ENCODE data around the gene OR2C1. TPM values are rescaled to one million over a fixed set of nuclear protein-coding genes. Genes with fewer than 3 reads are reported as not detected.

The OR2C1 gene
- polyA plus RNA-seq, 1 donor (not counting 4 experiments of a cell fraction or from before 2014, with no cell fraction given): 0.14 TPM

DNA sequence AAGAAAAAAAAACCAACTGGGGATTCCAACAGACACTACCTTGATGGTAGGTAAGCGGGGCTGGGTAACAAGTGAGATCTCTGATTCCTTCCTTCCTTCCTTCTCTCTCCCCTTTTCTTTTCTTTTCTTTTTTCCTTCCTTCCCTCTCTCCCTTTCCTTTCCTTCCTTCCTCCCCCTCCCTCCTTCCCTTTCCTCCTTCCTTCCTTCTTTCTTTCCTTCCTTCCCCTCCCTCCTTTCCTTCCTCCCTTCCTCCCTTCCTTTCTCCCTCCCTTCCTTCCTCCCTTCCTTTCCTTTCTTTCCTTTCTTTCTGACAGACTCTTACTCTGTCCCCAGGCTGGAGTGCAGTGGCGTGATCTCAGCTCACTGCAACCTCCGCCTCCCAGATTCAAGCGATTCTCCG is 20.0 kb downstream of the OR2C1 start:
- Histone ChIP-seq H3K9ac (ENCODE audit: control insufficient read depth, extremely low read depth, insufficient read depth, low read length) (no peak overlapping the region), H3K9me1 (ENCODE audit: control insufficient read depth, extremely low read depth, insufficient read depth, low read length) (no peaks in the 10 kb centered on the region), H3K36me3 (ENCODE audit: control insufficient read depth in 2 of 2, extremely low read depth in 1 of 2, insufficient read depth in 2 of 2, low read length in 2 of 2) (no peaks in the 10 kb centered on the region), H3K4me2 (ENCODE audit: control insufficient read depth, extremely low read depth, insufficient read depth, low read depth, low read length) (no peak overlapping the region), H3K4me3 (ENCODE audit: control insufficient read depth in 2 of 3, extremely low read depth in 1 of 3, insufficient read depth in 2 of 3, low read depth in 1 of 3, low read length in 3 of 3) (no peak overlapping the region), H3K27me3 (ENCODE audit: control insufficient read depth, extremely low read depth, insufficient read depth, low read length) (no peaks in the 10 kb centered on the region), H2AFZ (ENCODE audit: control insufficient read depth, low read length) (no peak overlapping the region), H3K79me2 (ENCODE audit: control insufficient read depth, insufficient read depth, low read length) (no peaks in the 10 kb centered on the region), H3K9me3 (ENCODE audit: control insufficient read depth, low read depth, low read length) (peaks cover 4% of the 10 kb centered on the region), H3K27ac (ENCODE audit: control insufficient read depth, insufficient read depth, low read length) (no peak overlapping the region), H3K4me1 (ENCODE audit: control insufficient read depth, extremely low read depth, insufficient read depth, low read length) (no peaks in the 10 kb centered on the region), H4K20me1 (ENCODE audit: control insufficient read depth, extremely low read depth, insufficient read depth, low read length) (no peaks in the 10 kb centered on the region)
- no peak for DNase-seq (ENCODE audit: low read depth, low spot score)
- dilution Hi-C loops (cut with MboI; ENCODE audit: extremely low pct_ligation_motif_present, low sequenced_read_pairs): no loop called here
- FAIRE-seq: no peak
- TF ChIP-seq, protein P1, sequence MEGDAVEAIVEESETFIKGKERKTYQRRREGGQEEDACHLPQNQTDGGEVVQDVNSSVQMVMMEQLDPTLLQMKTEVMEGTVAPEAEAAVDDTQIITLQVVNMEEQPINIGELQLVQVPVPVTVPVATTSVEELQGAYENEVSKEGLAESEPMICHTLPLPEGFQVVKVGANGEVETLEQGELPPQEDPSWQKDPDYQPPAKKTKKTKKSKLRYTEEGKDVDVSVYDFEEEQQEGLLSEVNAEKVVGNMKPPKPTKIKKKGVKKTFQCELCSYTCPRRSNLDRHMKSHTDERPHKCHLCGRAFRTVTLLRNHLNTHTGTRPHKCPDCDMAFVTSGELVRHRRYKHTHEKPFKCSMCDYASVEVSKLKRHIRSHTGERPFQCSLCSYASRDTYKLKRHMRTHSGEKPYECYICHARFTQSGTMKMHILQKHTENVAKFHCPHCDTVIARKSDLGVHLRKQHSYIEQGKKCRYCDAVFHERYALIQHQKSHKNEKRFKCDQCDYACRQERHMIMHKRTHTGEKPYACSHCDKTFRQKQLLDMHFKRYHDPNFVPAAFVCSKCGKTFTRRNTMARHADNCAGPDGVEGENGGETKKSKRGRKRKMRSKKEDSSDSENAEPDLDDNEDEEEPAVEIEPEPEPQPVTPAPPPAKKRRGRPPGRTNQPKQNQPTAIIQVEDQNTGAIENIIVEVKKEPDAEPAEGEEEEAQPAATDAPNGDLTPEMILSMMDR (optimal IDR thresholded peaks at IDR 0.05 in 1 of 3, IDR thresholded peaks at IDR 0.05 in 1 of 3, conservative IDR thresholded peaks at IDR 0.05 in 1 of 3; ENCODE audit: extremely low read depth in 1 of 3, insufficient read depth in 2 of 3, low read length in 3 of 3): no peak
- no peak for TF ChIP-seq EZH2 (IDR thresholded peaks at IDR 0.05; ENCODE audit: low read length)

DNA sequence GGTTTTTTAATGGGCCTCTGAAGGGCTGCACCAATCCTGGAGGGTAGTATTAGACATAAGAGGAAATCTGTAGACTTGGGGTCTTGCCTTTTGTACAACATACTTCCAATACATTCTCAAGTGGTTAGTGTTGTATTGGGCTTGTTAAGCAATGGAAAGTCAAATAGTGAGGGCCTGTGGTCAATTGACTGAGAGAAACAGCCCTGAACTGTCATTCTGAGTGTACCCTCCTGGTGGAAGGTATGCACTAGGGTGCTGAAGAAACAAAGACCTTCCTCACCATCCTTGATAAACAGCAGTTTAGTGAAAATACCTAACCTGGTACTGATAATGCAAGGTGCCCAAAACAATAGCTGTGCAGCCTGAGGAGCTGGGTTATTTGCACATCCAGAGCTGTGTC is 22.2 kb downstream of the OR2C1 start:
- H4K20me1 ChIP-seq (ENCODE audit: control insufficient read depth, extremely low read depth, insufficient read depth, low read length): no peaks in the 10 kb centered on the region
- peaks cover 5 to 7% of the 10 kb centered on the region in 2 experiments for H3K36me3 ChIP-seq (ENCODE audit: control insufficient read depth in 2 of 2, extremely low read depth in 1 of 2, insufficient read depth in 2 of 2, low read length in 2 of 2)
- H3K27ac ChIP-seq (ENCODE audit: control insufficient read depth, insufficient read depth, low read length): no peak overlapping the region
- no peak for DNase-seq (ENCODE audit: low read depth, low spot score)
- H3K9ac ChIP-seq (ENCODE audit: control insufficient read depth, extremely low read depth, insufficient read depth, low read length): no peak overlapping the region
- no peak overlapping the region for H3K4me3 ChIP-seq (ENCODE audit: control insufficient read depth in 2 of 3, extremely low read depth in 1 of 3, insufficient read depth in 2 of 3, low read depth in 1 of 3, low read length in 3 of 3)
- no peaks in the 10 kb centered on the region for H3K79me2 ChIP-seq (ENCODE audit: control insufficient read depth, insufficient read depth, low read length)
- no peaks in the 10 kb centered on the region for H3K9me1 ChIP-seq (ENCODE audit: control insufficient read depth, extremely low read depth, insufficient read depth, low read length)
- TF ChIP-seq, protein P1 (optimal IDR thresholded peaks at IDR 0.05 in 1 of 3, IDR thresholded peaks at IDR 0.05 in 1 of 3, conservative IDR thresholded peaks at IDR 0.05 in 1 of 3; ENCODE audit: extremely low read depth in 1 of 3, insufficient read depth in 2 of 3, low read length in 3 of 3): no peak
- no peak for TF ChIP-seq EZH2 (IDR thresholded peaks at IDR 0.05; ENCODE audit: low read length)
- H3K4me1 ChIP-seq (ENCODE audit: control insufficient read depth, extremely low read depth, insufficient read depth, low read length): no peaks in the 10 kb centered on the region
- H3K9me3 ChIP-seq (ENCODE audit: control insufficient read depth, low read depth, low read length): peaks cover 20% of the 10 kb centered on the region
- H3K27me3 ChIP-seq (ENCODE audit: control insufficient read depth, extremely low read depth, insufficient read depth, low read length): no peaks in the 10 kb centered on the region
- no peak for FAIRE-seq
- dilution Hi-C loops (cut with MboI; ENCODE audit: extremely low pct_ligation_motif_present, low sequenced_read_pairs): no loop called here
- H3K4me2 ChIP-seq (ENCODE audit: control insufficient read depth, extremely low read depth, insufficient read depth, low read depth, low read length): no peak overlapping the region
- no peak overlapping the region for H2AFZ ChIP-seq (ENCODE audit: control insufficient read depth, low read length)
